Neural progenitor cell (in vitro differentiated cells): ENCODE measurements around the gene C4orf51. TPM values are rescaled to one million over a fixed set of nuclear protein-coding genes. Genes with fewer than 3 reads are reported as not detected.
A peak's percentile ranks its signal among the peaks of the same experiment; 100 is the strongest.

Source experiments
- DNase-seq: peaks from one replicate; pipeline ENCODE4 v3.0.0-alpha.2; 2016; ENCODE audit warnings: low spot score
- H2AFZ ChIP-seq: fragments of 200-600 bp; sonication (generic); replicated peaks from 2 replicates; pipeline ENCODE4 v1.6.1; 2016; ENCODE audit warnings: antibody characterized with exemption
- H3F3A ChIP-seq: fragments of 200-600 bp; sonication (generic); 2 replicates; pipeline ENCODE4 v1.6.1; 2016; ENCODE audit warnings: antibody characterized with exemption, low read depth
- H3K27ac ChIP-seq: fragments of 200-600 bp; sonication (generic); 2 replicates; pipeline ENCODE4 v1.5.1; 2016; ENCODE audit warnings: mild to moderate bottlenecking
- H3K27me3 ChIP-seq: fragments of 200-600 bp; sonication (generic); 2 replicates; pipeline ENCODE4 v1.6.1; 2016; ENCODE audit warnings: mild to moderate bottlenecking, moderate library complexity
- H3K36me3 ChIP-seq: fragments of 200-600 bp; sonication (generic); 2 replicates; pipeline ENCODE4 v1.5.1; 2016
- H3K4me1 ChIP-seq: fragments of 200-600 bp; sonication (generic); 2 replicates; pipeline ENCODE4 v1.6.1; 2016; ENCODE audit warnings: mixed run types
- H3K4me2 ChIP-seq: fragments of 200-600 bp; sonication (generic); 2 replicates; pipeline ENCODE4 v1.6.1; 2016
- H3K4me3 ChIP-seq: fragments of 200-600 bp; sonication (generic); 2 replicates; pipeline ENCODE4 v1.5.1; 2016
- H3K79me2 ChIP-seq: fragments of 200-600 bp; sonication (generic); 2 replicates; pipeline ENCODE4 v1.6.1; 2016; ENCODE audit warnings: low read depth
- H3K9ac ChIP-seq: fragments of 200-600 bp; sonication (generic); 2 replicates; pipeline ENCODE4 v1.6.1; 2016
- H3K9me3 ChIP-seq: fragments of 200-600 bp; sonication (generic); 2 replicates; pipeline ENCODE4 v1.5.1; 2016; ENCODE audit warnings: low read depth
- H4K20me1 ChIP-seq: fragments of 200-600 bp; sonication (generic); 2 replicates; pipeline ENCODE4 v1.6.1; 2016; ENCODE audit warnings: low read depth
- H3K27ac Mint-ChIP-seq: 3 replicates; pipeline ENCODE4 v1.8.0; 2021; ENCODE audit warnings: mixed read lengths
- H3K27me3 Mint-ChIP-seq: 2 replicates; pipeline ENCODE4 v1.8.0; 2022; ENCODE audit warnings: low read depth, mild to moderate bottlenecking, inconsistent platforms, moderate library complexity, mixed read lengths; ENCODE audit not compliant: insufficient read depth
- H3K36me3 Mint-ChIP-seq: 3 replicates; pipeline ENCODE4 v1.8.0; 2021; ENCODE audit warnings: mixed read lengths
- H3K4me1 Mint-ChIP-seq: 3 replicates; pipeline ENCODE4 v1.8.0; 2021; ENCODE audit warnings: mixed read lengths
- H3K4me3 Mint-ChIP-seq: 3 replicates; pipeline ENCODE4 v1.8.0; 2021; ENCODE audit warnings: mild to moderate bottlenecking, moderate library complexity, mixed read lengths
- H3K9me3 Mint-ChIP-seq: 3 replicates; pipeline ENCODE4 v1.8.0; 2020; ENCODE audit warnings: mixed read lengths
- CTCF ChIP-seq: fragments of 200-600 bp; sonication (generic); IDR thresholded peaks from 2 replicates; pipeline ENCODE4 v1.5.1; 2017; ENCODE audit warnings: antibody characterized with exemption, mild to moderate bottlenecking
- EZH2 ChIP-seq: fragments of 200-600 bp; sonication (generic); IDR thresholded peaks from 2 replicates; pipeline ENCODE4 v1.6.1; 2017; ENCODE audit warnings: antibody characterized with exemption, mild to moderate bottlenecking, moderate library complexity
- EZH2phosphoT487 ChIP-seq: fragments of 200-600 bp; sonication (generic); IDR thresholded peaks from 2 replicates; pipeline ENCODE4 v1.6.1; 2017; ENCODE audit warnings: antibody characterized with exemption
- total RNA-seq: library from RNA; depleted of rRNA; stranded (reverse); fragments of >200 nt; gene quantifications from 2 replicates; pipeline ENCODE4 v1.2.3, GENCODE V29; 2015; ENCODE audit warnings: low replicate concordance

Gene C4orf51
- total RNA-seq, 1 donor from 2014 or later, result not detected

DNA sequence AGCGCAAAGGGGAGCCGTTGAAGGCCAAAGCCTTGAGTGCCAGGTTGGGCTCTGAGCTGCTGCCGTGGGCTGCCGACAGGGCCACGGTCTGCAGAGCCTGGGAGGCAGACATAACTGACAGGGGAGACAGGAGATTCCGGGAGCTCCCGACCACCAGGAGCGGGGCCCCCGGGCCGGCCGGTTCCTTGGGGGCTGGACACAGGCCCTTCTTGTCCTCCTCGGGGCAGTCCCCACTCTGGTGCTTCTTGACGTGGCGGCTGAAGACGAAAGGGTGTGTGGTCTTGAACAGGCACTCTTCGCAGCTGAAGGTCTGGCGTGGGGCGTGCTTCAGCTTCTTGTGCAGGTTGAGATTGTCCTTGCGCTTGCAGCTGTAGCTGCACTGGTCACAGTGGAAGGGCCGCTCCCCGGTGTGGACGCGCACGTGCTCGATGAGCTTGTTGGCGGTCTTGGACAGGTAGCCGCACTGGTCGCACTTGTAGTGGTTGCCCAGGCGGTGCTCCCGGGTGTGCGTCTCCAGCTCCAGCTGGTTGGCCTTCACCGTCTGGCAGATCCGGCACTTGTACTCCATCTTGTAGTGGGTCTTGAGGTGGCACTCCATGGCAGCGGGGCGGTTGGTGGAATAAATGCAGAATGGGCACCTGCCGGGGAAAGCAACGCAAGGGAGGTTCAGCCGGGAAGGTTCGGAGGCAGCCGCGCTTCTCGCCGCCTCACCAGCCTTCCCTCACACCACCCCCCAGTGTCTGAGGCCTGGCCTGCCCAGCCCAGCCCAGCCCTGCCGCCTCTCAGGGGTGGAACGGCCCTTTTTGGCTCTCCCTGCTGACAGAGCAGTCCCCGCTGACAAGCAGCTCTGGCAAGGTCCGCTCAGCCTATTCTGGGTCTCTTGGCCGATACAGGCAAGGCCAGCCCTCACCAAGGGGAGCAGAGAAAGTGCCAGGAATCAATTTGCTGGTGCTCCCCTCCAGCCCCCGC is 81.3 kb downstream of the C4orf51 start:
- peaks cover 63% of the 10 kb centered on the region for H3K36me3 Mint-ChIP-seq
- H3K4me1 Mint-ChIP-seq, result no peaks in the 10 kb centered on the region
- Histone ChIP-seq H2AFZ (no peak overlapping the region), H3K79me2 (no peaks in the 10 kb centered on the region), H3K27me3 (no peaks in the 10 kb centered on the region), H3F3A (no peaks in the 10 kb centered on the region), H3K4me2 (no peak overlapping the region), H3K27ac (no peak overlapping the region), H3K9me3 (no peaks in the 10 kb centered on the region), H4K20me1 (no peaks in the 10 kb centered on the region), H3K36me3 (no peaks in the 10 kb centered on the region), H3K4me3 (no peak overlapping the region), H3K9ac (no peak overlapping the region), H3K4me1 (no peaks in the 10 kb centered on the region)
- no peak for DNase-seq
- peaks cover 6% of the 10 kb centered on the region for H3K27me3 Mint-ChIP-seq
- H3K27ac Mint-ChIP-seq, result peak overlapping the region; percentile 31
- H3K9me3 Mint-ChIP-seq, result no peaks in the 10 kb centered on the region
- no peak overlapping the region for H3K4me3 Mint-ChIP-seq
- TF ChIP-seq EZH2 (no peak), EZH2phosphoT487 (no peak), CTCF (no peak)

DNA sequence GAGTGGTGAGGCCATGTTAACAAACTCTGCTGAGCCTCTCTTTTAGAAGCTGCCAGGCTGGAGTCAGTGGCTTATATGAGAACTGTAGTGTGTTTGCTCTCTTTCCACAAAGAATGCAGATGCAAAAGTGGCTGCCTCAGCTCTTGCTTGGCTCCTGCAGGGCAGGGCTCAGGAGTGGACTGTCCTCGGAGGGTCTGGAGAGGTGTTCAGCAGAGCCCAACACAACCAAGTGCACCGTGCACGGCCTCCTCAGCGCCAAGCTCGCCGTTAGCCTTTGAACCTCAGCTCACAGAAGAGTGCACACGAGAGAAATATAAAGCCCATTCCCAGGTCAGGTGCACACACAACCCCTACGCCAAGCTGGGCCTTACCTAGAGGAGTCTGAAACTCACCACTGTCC is 82.8 kb downstream of the C4orf51 start:
- Histone ChIP-seq H2AFZ (no peak overlapping the region), H3K27ac (no peak overlapping the region), H3K4me3 (no peak overlapping the region), H3K36me3 (no peaks in the 10 kb centered on the region), H3K4me1 (no peaks in the 10 kb centered on the region), H3K4me2 (no peak overlapping the region), H3K27me3 (no peaks in the 10 kb centered on the region), H3K79me2 (no peaks in the 10 kb centered on the region), H3F3A (no peaks in the 10 kb centered on the region), H4K20me1 (no peaks in the 10 kb centered on the region), H3K9ac (no peak overlapping the region), H3K9me3 (no peaks in the 10 kb centered on the region)
- DNase-seq, result no peak
- Mint-ChIP-seq H3K27ac (no peak overlapping the region), H3K36me3 (peaks cover 75% of the 10 kb centered on the region), H3K27me3 (peaks cover 6% of the 10 kb centered on the region), H3K4me1 (no peaks in the 10 kb centered on the region), H3K4me3 (no peak overlapping the region), H3K9me3 (no peaks in the 10 kb centered on the region)
- TF ChIP-seq EZH2phosphoT487, result no peak

- Histone ChIP-seq H3K36me3 (no peaks in the 10 kb centered on the region), H3K27ac (no peak overlapping the region), H3K4me3 (no peak overlapping the region), H3K4me1 (no peaks in the 10 kb centered on the region), H3K9ac (no peak overlapping the region), H3K4me2 (no peak overlapping the region), H3K9me3 (no peaks in the 10 kb centered on the region), H3F3A (no peaks in the 10 kb centered on the region), H3K79me2 (no peaks in the 10 kb centered on the region), H4K20me1 (no peaks in the 10 kb centered on the region), H3K27me3 (no peaks in the 10 kb centered on the region), H2AFZ (no peak overlapping the region)
- Mint-ChIP-seq H3K36me3 (peaks cover 79% of the 10 kb centered on the region), H3K4me3 (no peak overlapping the region), H3K27ac (peak overlapping the region; percentile 1), H3K9me3 (no peaks in the 10 kb centered on the region), H3K27me3 (peaks cover 6% of the 10 kb centered on the region), H3K4me1 (no peaks in the 10 kb centered on the region)
- no peak for DNase-seq
- TF ChIP-seq EZH2 (no peak), CTCF (no peak), EZH2phosphoT487 (no peak)
These were observed 83.5 kb downstream of the C4orf51 start for GRCh38 chr4:145763399-145763798.

- H3K4me3 Mint-ChIP-seq, result no peak overlapping the region
- Histone ChIP-seq H4K20me1 (no peaks in the 10 kb centered on the region), H3K9me3 (no peaks in the 10 kb centered on the region), H3K4me1 (no peaks in the 10 kb centered on the region), H3F3A (no peaks in the 10 kb centered on the region), H3K9ac (no peak overlapping the region), H3K27me3 (no peaks in the 10 kb centered on the region), H3K4me3 (no peak overlapping the region), H3K4me2 (no peak overlapping the region), H3K27ac (no peak overlapping the region), H2AFZ (no peak overlapping the region), H3K36me3 (no peaks in the 10 kb centered on the region), H3K79me2 (no peaks in the 10 kb centered on the region)
- no peak for TF ChIP-seq EZH2
- no peak for TF ChIP-seq CTCF
- TF ChIP-seq EZH2phosphoT487, result no peak
- H3K36me3 Mint-ChIP-seq, result peaks cover 64% of the 10 kb centered on the region
- no peak for DNase-seq
- H3K27me3 Mint-ChIP-seq, result no peaks in the 10 kb centered on the region
- H3K27ac Mint-ChIP-seq, result no peak overlapping the region
- no peaks in the 10 kb centered on the region for H3K9me3 Mint-ChIP-seq
- H3K4me1 Mint-ChIP-seq, result no peaks in the 10 kb centered on the region
These were observed 86.3 kb downstream of the C4orf51 start for GRCh38 chr4:145766273-145766672.
